K562 (cell line): ENCODE results near the gene RGS6.

Source experiments
- BRF1 ChIP-seq: IDR thresholded peaks from 3 replicates; pipeline ENCODE4 v1.6.1; 2011; ENCODE audit warnings: borderline replicate concordance, mild to moderate bottlenecking; ENCODE audit not compliant: insufficient read length; ENCODE audit errors: extremely low read depth
- CTCF ChIP-seq, 3 experiments: IDR thresholded peaks in 2 of 3; conservative IDR thresholded peaks in 1 of 3; 2 replicates each; pipeline ENCODE4 v1.5.1; 2011 to 2012; ENCODE audit warnings: low read length in 3 of 3, mild to moderate bottlenecking in 3 of 3, control low read depth in 2 of 3, improper control_type of control experiment in 1 of 3, inconsistent platforms in 1 of 3, low read depth in 1 of 3, mixed read lengths in 1 of 3, moderate library complexity in 1 of 3; ENCODE audit not compliant: insufficient read depth in 2 of 3
- EZH2 ChIP-seq: IDR thresholded peaks from 2 replicates; pipeline ENCODE4 v1.6.1; 2012; ENCODE audit warnings: low read depth, mild to moderate bottlenecking, inconsistent platforms, low read length, borderline replicate concordance
- FIP1L1 ChIP-seq: fragments of 200-400 bp; formaldehyde crosslinking; IDR thresholded peaks from 2 replicates; pipeline ENCODE4 v1.6.1; 2018; ENCODE audit warnings: mild to moderate bottlenecking, low read depth, low read length; ENCODE audit not compliant: poor library complexity, severe bottlenecking
- HDAC3 ChIP-seq: fragments of 450-650 bp; IDR thresholded peaks from 2 replicates; pipeline ENCODE4 v1.6.1; 2018; ENCODE audit warnings: borderline replicate concordance, mild to moderate bottlenecking, moderate library complexity; ENCODE audit not compliant: partially characterized antibody
- HIVEP1 ChIP-seq: fragments of 250-450 bp; sonication (Bioruptor Pico); IDR thresholded peaks from 2 replicates; pipeline ENCODE4 v1.4.0; 2020; ENCODE audit warnings: mild to moderate bottlenecking
- ILF3 ChIP-seq: fragments of 450-650 bp; IDR thresholded peaks from 2 replicates; pipeline ENCODE4 v1.6.1; 2018; ENCODE audit warnings: antibody characterized with exemption, mild to moderate bottlenecking, moderate library complexity, borderline replicate concordance
- JUN ChIP-seq, 2 experiments: sonication (generic) in 1 of 2; formaldehyde crosslinking in 1 of 2; IDR thresholded peaks; 2 replicates each; pipeline versions ENCODE4 v1.6.1 to v1.8.0; 2012 to 2022; ENCODE audit warnings: borderline replicate concordance in 2 of 2, mild to moderate bottlenecking in 2 of 2, improper control_type of control experiment in 1 of 2, low read depth in 1 of 2, low read length in 1 of 2, missing genetic modification reagents in 1 of 2
- PATZ1 ChIP-seq: fragments of 250-450 bp; sonication (Bioruptor Pico); IDR thresholded peaks from 2 replicates; pipeline ENCODE4 v1.5.0; 2020; ENCODE audit warnings: mild to moderate bottlenecking, borderline replicate concordance
- POLR2A ChIP-seq: fragments of 450-650 bp; conservative IDR thresholded peaks from 2 replicates; pipeline ENCODE4 v1.6.1; 2016
- SIN3A ChIP-seq, 2 experiments: fragments of 150-350 bp in 1 of 2; IDR thresholded peaks; 2 replicates each; pipeline ENCODE4 v1.6.1; 2011 to 2016; ENCODE audit warnings: borderline replicate concordance in 2 of 2, low read depth in 2 of 2, low read length in 2 of 2, mild to moderate bottlenecking in 2 of 2, moderate library complexity in 2 of 2; ENCODE audit not compliant: control insufficient read depth in 1 of 2
- SREBF2 ChIP-seq: sonication (generic); formaldehyde crosslinking; IDR thresholded peaks from 2 replicates; pipeline ENCODE4 v1.4.0; 2020; ENCODE audit warnings: mild to moderate bottlenecking, missing genetic modification reagents
- TF ChIP-seq, protein P1 (sequence below): fragments of 250-450 bp; sonication (Bioruptor Pico); IDR thresholded peaks from 2 replicates; pipeline ENCODE4 v1.8.0; 2022; ENCODE audit warnings: inconsistent platforms, mild to moderate bottlenecking, moderate library complexity, borderline replicate concordance

- no peak for TF ChIP-seq JUN (IDR thresholded peaks at IDR 0.05; ENCODE audit: borderline replicate concordance, low read depth, low read length)
- TF ChIP-seq JUN (CRISPR knock-in tag; IDR thresholded peaks at IDR 0.05; ENCODE audit: borderline replicate concordance): no peak
- no peak for TF ChIP-seq CTCF (IDR thresholded peaks at IDR 0.05 in 2 of 3, conservative IDR thresholded peaks at IDR 0.05 in 1 of 3; ENCODE audit: insufficient read depth in 2 of 3, low read depth in 1 of 3, low read length in 3 of 3)
- TF ChIP-seq POLR2A: no peak
- TF ChIP-seq PATZ1 (CRISPR knock-in tag): no peak
- TF ChIP-seq SIN3A (IDR thresholded peaks at IDR 0.05; ENCODE audit: borderline replicate concordance in 2 of 2, control insufficient read depth in 1 of 2, low read depth in 2 of 2, low read length in 2 of 2): no peak
- TF ChIP-seq ILF3: no peak
- no peak for TF ChIP-seq SREBF2 (CRISPR knock-in tag)
- TF ChIP-seq HDAC3: no peak
- TF ChIP-seq BRF1: no peak
- no peak for TF ChIP-seq EZH2
- TF ChIP-seq, protein P1, sequence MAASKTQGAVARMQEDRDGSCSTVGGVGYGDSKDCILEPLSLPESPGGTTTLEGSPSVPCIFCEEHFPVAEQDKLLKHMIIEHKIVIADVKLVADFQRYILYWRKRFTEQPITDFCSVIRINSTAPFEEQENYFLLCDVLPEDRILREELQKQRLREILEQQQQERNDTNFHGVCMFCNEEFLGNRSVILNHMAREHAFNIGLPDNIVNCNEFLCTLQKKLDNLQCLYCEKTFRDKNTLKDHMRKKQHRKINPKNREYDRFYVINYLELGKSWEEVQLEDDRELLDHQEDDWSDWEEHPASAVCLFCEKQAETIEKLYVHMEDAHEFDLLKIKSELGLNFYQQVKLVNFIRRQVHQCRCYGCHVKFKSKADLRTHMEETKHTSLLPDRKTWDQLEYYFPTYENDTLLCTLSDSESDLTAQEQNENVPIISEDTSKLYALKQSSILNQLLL: no peak
- no peak for TF ChIP-seq FIP1L1
- no peak for TF ChIP-seq HIVEP1 (CRISPR knock-in tag)
These were observed 630.1 kb downstream of the RGS6 start for GRCh38 chr14:72562300-72562699.
